A549 (cell line): ENCODE measurements around the gene GOLGA8J.

Experiments
- CHD2 ChIP-seq: fragments of 150-350 bp; IDR thresholded peaks from 2 replicates; pipeline ENCODE4 v1.6.1; 2014; ENCODE audit warnings: low read length; ENCODE audit not compliant: partially characterized antibody
- ELK1 ChIP-seq: fragments of 150-350 bp; IDR thresholded peaks from 2 replicates; pipeline ENCODE4 v1.6.1; 2014; ENCODE audit warnings: low read depth, mild to moderate bottlenecking, low read length
- EP300 ChIP-seq, 2 experiments: fragments of >200 bp; sonication (Bioruptor Twin); formaldehyde crosslinking; IDR thresholded peaks; 2 replicates in 1 of 2; 3 replicates in 1 of 2; pipeline ENCODE4 v1.6.1; 2016 to 2017
- FOXS1 ChIP-seq: fragments of 250-450 bp; sonication (Bioruptor Pico); IDR thresholded peaks from 2 replicates; pipeline ENCODE4 v1.5.0; 2020; ENCODE audit warnings: mild to moderate bottlenecking, moderate library complexity
- KDM5A ChIP-seq: fragments of 200-600 bp; sonication (generic); IDR thresholded peaks from 2 replicates; pipeline ENCODE4 v1.6.1; 2016; ENCODE audit warnings: antibody characterized with exemption, mild to moderate bottlenecking
- MAFK ChIP-seq: fragments of 450-650 bp; IDR thresholded peaks from 2 replicates; pipeline ENCODE4 v1.6.1; 2014; ENCODE audit not compliant: partially characterized antibody
- MAX ChIP-seq: IDR thresholded peaks from 2 replicates; pipeline ENCODE4 v1.6.1; 2012
- PHF8 ChIP-seq: fragments of 200-600 bp; sonication (generic); IDR thresholded peaks from 2 replicates; pipeline ENCODE4 v1.6.1; 2016; ENCODE audit warnings: low read depth, mild to moderate bottlenecking, antibody characterized with exemption, moderate library complexity, borderline replicate concordance
- POLR2A ChIP-seq: IDR thresholded peaks from 2 replicates; pipeline ENCODE4 v1.6.1; 2012; ENCODE audit warnings: mild to moderate bottlenecking, low read length
- RCOR1 ChIP-seq: fragments of 150-350 bp; IDR thresholded peaks from 2 replicates; pipeline ENCODE4 v1.6.1; 2014; ENCODE audit warnings: antibody characterized with exemption, low read length, low read depth
- TP53 ChIP-seq: fragments of 250-450 bp; sonication (Bioruptor Pico); IDR thresholded peaks from 2 replicates; pipeline ENCODE4 v1.5.0; 2021; ENCODE audit warnings: mild to moderate bottlenecking, moderate library complexity
- USF2 ChIP-seq: fragments of 450-650 bp; IDR thresholded peaks from 2 replicates; pipeline ENCODE4 v1.6.1; 2014; ENCODE audit warnings: antibody characterized with exemption
- TF ChIP-seq, protein P1 (sequence below): fragments of >200 bp; sonication (Bioruptor Twin); formaldehyde crosslinking; IDR thresholded peaks from 3 replicates; pipeline ENCODE4 v1.5.1; 2016

DNA sequence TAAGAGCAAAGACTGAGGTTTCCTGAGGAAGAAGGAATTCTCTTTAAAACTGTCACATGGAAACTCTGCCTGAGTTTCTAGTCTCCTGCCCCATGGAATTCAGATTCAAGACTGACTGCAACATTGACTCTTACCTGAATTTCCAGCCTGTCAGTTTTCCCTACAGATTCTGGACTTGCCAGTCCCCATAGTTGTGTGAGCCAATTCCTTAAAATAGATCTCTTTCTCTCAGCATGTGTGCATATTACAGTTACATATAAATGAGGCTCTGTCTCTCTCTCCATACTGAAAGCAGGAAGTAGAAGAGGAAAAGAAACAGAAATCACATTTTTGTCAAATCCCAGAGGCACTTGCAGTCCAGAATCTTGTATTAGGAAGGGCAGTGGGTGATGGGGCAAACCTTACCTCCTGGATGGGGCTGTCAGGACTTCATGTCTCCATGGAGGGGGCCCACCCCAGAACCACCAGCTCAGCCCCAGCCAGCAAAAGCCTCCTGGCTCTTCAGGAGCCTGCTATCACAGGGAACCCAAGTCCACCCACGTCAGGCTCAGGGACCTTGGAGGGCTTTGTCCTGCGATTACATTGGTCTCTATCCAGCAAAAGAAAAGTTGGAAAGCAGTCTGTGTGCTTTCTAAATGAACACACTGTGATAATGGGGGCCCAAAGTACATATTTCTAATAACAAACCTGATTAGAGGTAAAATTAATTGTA lies 18.8 kb upstream of the GOLGA8J start:
- TF ChIP-seq CHD2: no peak
- no peak for TF ChIP-seq POLR2A
- TF ChIP-seq, protein P1, sequence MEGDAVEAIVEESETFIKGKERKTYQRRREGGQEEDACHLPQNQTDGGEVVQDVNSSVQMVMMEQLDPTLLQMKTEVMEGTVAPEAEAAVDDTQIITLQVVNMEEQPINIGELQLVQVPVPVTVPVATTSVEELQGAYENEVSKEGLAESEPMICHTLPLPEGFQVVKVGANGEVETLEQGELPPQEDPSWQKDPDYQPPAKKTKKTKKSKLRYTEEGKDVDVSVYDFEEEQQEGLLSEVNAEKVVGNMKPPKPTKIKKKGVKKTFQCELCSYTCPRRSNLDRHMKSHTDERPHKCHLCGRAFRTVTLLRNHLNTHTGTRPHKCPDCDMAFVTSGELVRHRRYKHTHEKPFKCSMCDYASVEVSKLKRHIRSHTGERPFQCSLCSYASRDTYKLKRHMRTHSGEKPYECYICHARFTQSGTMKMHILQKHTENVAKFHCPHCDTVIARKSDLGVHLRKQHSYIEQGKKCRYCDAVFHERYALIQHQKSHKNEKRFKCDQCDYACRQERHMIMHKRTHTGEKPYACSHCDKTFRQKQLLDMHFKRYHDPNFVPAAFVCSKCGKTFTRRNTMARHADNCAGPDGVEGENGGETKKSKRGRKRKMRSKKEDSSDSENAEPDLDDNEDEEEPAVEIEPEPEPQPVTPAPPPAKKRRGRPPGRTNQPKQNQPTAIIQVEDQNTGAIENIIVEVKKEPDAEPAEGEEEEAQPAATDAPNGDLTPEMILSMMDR: no peak
- no peak for TF ChIP-seq TP53 (CRISPR knock-in tag)
- TF ChIP-seq USF2: no peak
- TF ChIP-seq RCOR1: no peak
- TF ChIP-seq FOXS1: no peak
- no peak for TF ChIP-seq MAX
- TF ChIP-seq MAFK: no peak
- no peak for TF ChIP-seq KDM5A
- no peak for TF ChIP-seq PHF8
- TF ChIP-seq ELK1: no peak
- TF ChIP-seq EP300 (IDR thresholded peaks at IDR 0.05): no peak
